HG03432 (cell line): ENCODE data around the gene IFI27L1.

Experiments
- ATAC-seq: cut with Tn5 transposase; IDR thresholded peaks from one replicate; pipeline ENCODE4 v1.9.1; 2021; ENCODE audit warnings: mild to moderate bottlenecking, moderate library complexity; ENCODE audit not compliant: unreplicated experiment

Gene IFI27L1

GRCh38 chr14:94077823-94078222 lies 3.3 kb upstream of the IFI27L1 start:
- ATAC-seq, result no peak

- no peak for ATAC-seq
Measured at GRCh38 chr14:94079891-94080620, 1.1 kb upstream of the IFI27L1 start.

- ATAC-seq, result peak; percentile 22
Measured at GRCh38 chr14:94081386-94081820, 293 bp downstream of the IFI27L1 start.

GRCh38 chr14:94087891-94088290 lies 6.8 kb downstream of the IFI27L1 start:
- ATAC-seq, result no peak

- no peak for ATAC-seq
Measured at GRCh38 chr14:94088516-94088915, 7.4 kb downstream of the IFI27L1 start.

GRCh38 chr14:94089479-94089878 lies 8.4 kb downstream of the IFI27L1 start:
- ATAC-seq, result no peak

- ATAC-seq, result no peak
Measured at GRCh38 chr14:94093418-94093817, 12.3 kb downstream of the IFI27L1 start.

- no peak for ATAC-seq
Measured at GRCh38 chr14:94097091-94097490, 16.0 kb downstream of the IFI27L1 start.

- no peak for ATAC-seq
Measured at GRCh38 chr14:94098326-94098992, 17.3 kb downstream of the IFI27L1 start.

- ATAC-seq, result no peak
Measured at GRCh38 chr14:94099006-94099405, 17.9 kb downstream of the IFI27L1 start.

GRCh38 chr14:94100847-94101246 lies 19.7 kb downstream of the IFI27L1 start:
- ATAC-seq, result no peak

- no peak for ATAC-seq
Measured at GRCh38 chr14:94101748-94102147, 20.6 kb downstream of the IFI27L1 start.

- ATAC-seq, result no peak
Measured at GRCh38 chr14:94102768-94103482, 21.8 kb downstream of the IFI27L1 start.

- no peak for ATAC-seq
Measured at GRCh38 chr14:94103554-94104150, 22.5 kb downstream of the IFI27L1 start.

- no peak for ATAC-seq
Measured at GRCh38 chr14:94104731-94105130, 23.6 kb downstream of the IFI27L1 start.

GRCh38 chr14:94109915-94110250 lies 28.8 kb downstream of the IFI27L1 start:
- no peak for ATAC-seq

GRCh38 chr14:94110552-94111181 lies 29.6 kb downstream of the IFI27L1 start, which contains the start of gene IFI27:
Gene IFI27 (plus strand): TSS chr14:94110736.
- ATAC-seq, result no peak

GRCh38 chr14:94111276-94112095 lies 30.4 kb downstream of the IFI27L1 start:
- no peak for ATAC-seq

- ATAC-seq, result no peak
Measured at GRCh38 chr14:94112513-94113063, 31.5 kb downstream of the IFI27L1 start.

GRCh38 chr14:94113073-94113472 lies 32.0 kb downstream of the IFI27L1 start:
- no peak for ATAC-seq
